ENCODE data around the gene FAM234B.

The FAM234B gene

GRCh38 chr12:13088496-13088895, 44.3 kb downstream of the FAM234B start:
- peaks cover 11% of the 10 kb centered on the region; the same call in 1 of the 2 replicates for H4K20me1 ChIP-seq (ENCODE audit: insufficient read depth, low read length)
- H3K36me3 ChIP-seq (replicated peaks; ENCODE audit: low read depth, low read length): no peaks in the 10 kb centered on the region
- H3K9me3 ChIP-seq (ENCODE audit: insufficient read depth, low read length): no peaks in the 10 kb centered on the region
- H3K27me3 ChIP-seq (ENCODE audit: low read depth, low read length): peaks cover 58% of the 10 kb centered on the region
- no peaks in the 10 kb centered on the region for H3K79me2 ChIP-seq (ENCODE audit: low read length)
- TF ChIP-seq EZH2phosphoT487 (IDR thresholded peaks at IDR 0.05; ENCODE audit: low read depth): no peak
- H2AFZ ChIP-seq (ENCODE audit: low read depth, low read length): no peak overlapping the region
- peaks cover 33% of the 10 kb centered on the region for H3K4me1 ChIP-seq (ENCODE audit: low read length)
- no peak overlapping the region for H3K4me2 ChIP-seq (ENCODE audit: low read length)
- no peak overlapping the region for H3K4me3 ChIP-seq (ENCODE audit: low read length)
- H3K9ac ChIP-seq (ENCODE audit: low read length): no peak overlapping the region
- H3K27ac ChIP-seq (ENCODE audit: low read length): no peak overlapping the region

DNA sequence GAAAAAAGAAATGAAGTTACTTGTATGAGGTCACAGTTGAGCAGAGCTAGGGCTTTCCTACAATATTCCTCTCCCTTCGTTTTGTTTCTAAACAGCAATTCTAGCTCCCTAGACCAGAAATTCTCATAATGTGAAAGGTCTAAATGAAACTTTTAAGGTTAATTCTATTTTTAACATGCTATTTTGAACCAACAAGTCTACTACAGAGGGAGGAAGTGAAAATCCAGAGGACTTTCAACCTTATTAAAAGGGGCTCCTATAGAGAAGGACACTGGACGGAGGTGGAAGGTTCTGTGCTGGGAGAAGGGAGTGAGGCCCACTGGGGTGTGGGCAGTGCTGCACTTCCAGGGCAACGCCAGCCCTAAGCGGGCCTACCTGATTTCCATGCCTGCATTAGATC, 45.9 kb downstream of the FAM234B start:
- Histone ChIP-seq H3K4me3 (ENCODE audit: low read length) (0 out of 2 replicates have a peak overlapping the region, but pooled peaks have one; percentile 24), H3K9ac (ENCODE audit: low read length) (no peak overlapping the region), H3K4me1 (ENCODE audit: low read length) (peaks cover 48% of the 10 kb centered on the region), H3K27me3 (ENCODE audit: low read depth, low read length) (peaks cover 66% of the 10 kb centered on the region), H3K79me2 (ENCODE audit: low read length) (no peaks in the 10 kb centered on the region), H3K36me3 (replicated peaks; ENCODE audit: low read depth, low read length) (no peaks in the 10 kb centered on the region), H3K4me2 (ENCODE audit: low read length) (peak overlapping the region; percentile 60), H3K27ac (ENCODE audit: low read length) (no peak overlapping the region), H3K9me3 (ENCODE audit: insufficient read depth, low read length) (no peaks in the 10 kb centered on the region), H2AFZ (ENCODE audit: low read depth, low read length) (no peak overlapping the region), H4K20me1 (ENCODE audit: insufficient read depth, low read length) (peaks cover 17% of the 10 kb centered on the region)
- TF ChIP-seq EZH2phosphoT487 (IDR thresholded peaks at IDR 0.05; ENCODE audit: low read depth) (no peak), CTCF (IDR thresholded peaks at IDR 0.05; ENCODE audit: low read depth, low read length) (no peak)

- H4K20me1 ChIP-seq (ENCODE audit: insufficient read depth, low read length): peaks cover 24% of the 10 kb centered on the region
- no peak overlapping the region for H3K27ac ChIP-seq (ENCODE audit: low read length)
- TF ChIP-seq CTCF (IDR thresholded peaks at IDR 0.05; ENCODE audit: low read depth, low read length) (no peak), EZH2phosphoT487 (IDR thresholded peaks at IDR 0.05; ENCODE audit: low read depth) (no peak)
- no peaks in the 10 kb centered on the region for H3K36me3 ChIP-seq (replicated peaks; ENCODE audit: low read depth, low read length)
- no peak overlapping the region for H3K9ac ChIP-seq (ENCODE audit: low read length)
- peaks cover 76% of the 10 kb centered on the region for H3K27me3 ChIP-seq (ENCODE audit: low read depth, low read length)
- H3K79me2 ChIP-seq (ENCODE audit: low read length): no peaks in the 10 kb centered on the region
- H3K4me1 ChIP-seq (ENCODE audit: low read length): peaks cover 55% of the 10 kb centered on the region
- H3K4me3 ChIP-seq (ENCODE audit: low read length): no peak overlapping the region
- H3K4me2 ChIP-seq (ENCODE audit: low read length): no peak overlapping the region
- no peak overlapping the region for H2AFZ ChIP-seq (ENCODE audit: low read depth, low read length)
- no peaks in the 10 kb centered on the region for H3K9me3 ChIP-seq (ENCODE audit: insufficient read depth, low read length)
These were observed 47.7 kb downstream of the FAM234B start for GRCh38 chr12:13091832-13092231.

GRCh38 chr12:13093191-13093847, 49.1 kb downstream of the FAM234B start:
- H2AFZ ChIP-seq (ENCODE audit: low read depth, low read length): no peak overlapping the region
- H3K9ac ChIP-seq (ENCODE audit: low read length): no peak overlapping the region

More at GRCh38 chr12:13093191-13093847, 49.1 kb downstream of the FAM234B start:
- TF ChIP-seq CTCF (IDR thresholded peaks at IDR 0.05; ENCODE audit: low read depth, low read length): no peak
- TF ChIP-seq EZH2phosphoT487 (IDR thresholded peaks at IDR 0.05; ENCODE audit: low read depth): no peak
- Histone ChIP-seq H3K79me2 (ENCODE audit: low read length) (no peaks in the 10 kb centered on the region), H3K4me2 (ENCODE audit: low read length) (no peak overlapping the region), H3K36me3 (replicated peaks; ENCODE audit: low read depth, low read length) (no peaks in the 10 kb centered on the region), H4K20me1 (ENCODE audit: insufficient read depth, low read length) (peaks cover 20% of the 10 kb centered on the region), H3K27ac (ENCODE audit: low read length) (no peak overlapping the region), H3K4me3 (ENCODE audit: low read length) (no peak overlapping the region), H3K4me1 (ENCODE audit: low read length) (peaks cover 60% of the 10 kb centered on the region), H3K27me3 (ENCODE audit: low read depth, low read length) (peaks cover 62% of the 10 kb centered on the region), H3K9me3 (ENCODE audit: insufficient read depth, low read length) (no peaks in the 10 kb centered on the region)

Measured in OCI-LY3 (cell line).